Transverse colon (tissue), 4 donors: ENCODE data around the gene WSB1. TPM values are rescaled to one million over a fixed set of nuclear protein-coding genes. Genes with fewer than 3 reads are reported as not detected.
"Not testable (repeated sequence)": the region's sequence is repeated elsewhere in the genome, so short reads cannot be mapped to it uniquely, and the experiment has no call there.

Experiments
- DNase-seq: peaks from one replicate; pipeline ENCODE4 v3.0.0-alpha.2; 2019
- H3K27ac ChIP-seq, 4 donors: fragments of 200-600 bp; sonication (generic); 2 replicates each; pipeline ENCODE4 v1.5.1; 2016 to 2018; ENCODE audit warnings: inconsistent platforms in 4 of 4
- H3K27me3 ChIP-seq: fragments of 200-600 bp; sonication (generic); 2 replicates; pipeline ENCODE4 v1.5.1; 2017; ENCODE audit warnings: inconsistent platforms
- H3K36me3 ChIP-seq, 4 donors: fragments of 200-600 bp; sonication (generic); 2 replicates each; pipeline ENCODE4 v1.5.1; 2017 to 2019; ENCODE audit warnings: inconsistent platforms in 4 of 4
- H3K4me1 ChIP-seq, 4 donors: fragments of 200-600 bp; sonication (generic); 2 replicates each; pipeline ENCODE4 v1.5.1; 2017 to 2020; ENCODE audit warnings: inconsistent platforms in 4 of 4
- H3K4me3 ChIP-seq, 4 donors: fragments of 200-600 bp; sonication (generic); 1 replicate in 1 of 4; 2 replicates in 3 of 4; pipeline versions ENCODE4 v1.5.1 to v1.6.1; 2017 to 2019; ENCODE audit warnings: inconsistent platforms in 4 of 4
- H3K9me3 ChIP-seq, 2 donors: fragments of 200-600 bp; sonication (generic); 2 replicates each; pipeline ENCODE4 v1.5.1; 2017 to 2019; ENCODE audit warnings: inconsistent platforms in 2 of 2
- CTCF ChIP-seq, 5 experiments: fragments of 200-600 bp in 3 of 5; fragments of 450-650 bp in 2 of 5; sonication (generic) in 3 of 5; IDR thresholded peaks; 1 replicate in 2 of 5; 2 replicates in 3 of 5; pipeline ENCODE4 v1.5.1; 2016 to 2017; ENCODE audit warnings: antibody characterized with exemption in 5 of 5, inconsistent platforms in 3 of 5, mild to moderate bottlenecking in 2 of 5, moderate library complexity in 1 of 5
- EP300 ChIP-seq: sonication (generic); formaldehyde crosslinking; IDR thresholded peaks from one replicate; pipeline ENCODE4 v1.6.1; 2017; ENCODE audit warnings: antibody characterized with exemption, low read depth
- POLR2A ChIP-seq: fragments of 450-650 bp; IDR thresholded peaks from one replicate; pipeline ENCODE4 v1.6.1; 2016; ENCODE audit warnings: antibody characterized with exemption, mild to moderate bottlenecking, moderate library complexity
- POLR2AphosphoS5 ChIP-seq, 3 donors: sonication (generic); formaldehyde crosslinking; IDR thresholded peaks; one replicate each; pipeline ENCODE4 v1.6.1; 2016; ENCODE audit warnings: antibody characterized with exemption in 3 of 3
- WGBS, 2 donors: methylation state at CpG; one replicate each; pipeline ENCODE4 v1.1.5; 2018; ENCODE audit warnings: low coverage in 1 of 2; 5-methylcytosine and 5-hydroxymethylcytosine counted together
- in situ Hi-C, 4 donors: fragments of 200-750 bp; cut with MboI; loops; one replicate each; pipeline versions ENCODE4 v1.15.0 to v1.15.1; 2017; ENCODE audit warnings: low sequenced_read_pairs in 3 of 4, low pct_ligation_motif_present in 1 of 4, low pct_unique_long_range_greater_than_20kb in 1 of 4
- intact Hi-C: fragments of 100-400 bp; cut with DNase I; formaldehyde crosslinking; loops from one replicate; pipeline ENCODE4 v1.15.1; 2023; ENCODE audit warnings: low total_unique reads
- total RNA-seq, 4 donors: library from RNA; depleted of rRNA; stranded (reverse); fragments of >200 nt; gene quantifications; one replicate each; pipeline ENCODE4 v1.1.0, GENCODE V29; 2016

The WSB1 gene
- total RNA-seq, 4 donors from 2014 or later = 90.4 to 335 (median 261) TPM

GRCh38 chr17:27269201-27269600, 24.7 kb upstream of the WSB1 start:
- H3K27ac ChIP-seq = no peak overlapping the region
- TF ChIP-seq EP300 (no peak), POLR2AphosphoS5 (IDR thresholded peaks at IDR 0.05) (no peak), CTCF (IDR thresholded peaks at IDR 0.05) (no peak), POLR2A (no peak)
- H3K27me3 ChIP-seq = no peaks in the 10 kb centered on the region
- no peaks in the 10 kb centered on the region for H3K36me3 ChIP-seq
- H3K4me1 ChIP-seq = peaks cover 0 to 13% (median 4%) of the 10 kb centered on the region in 4 donors
- H3K9me3 ChIP-seq = no peaks in the 10 kb centered on the region
- DNase-seq = no peak
- in situ Hi-C loops = no loop called here
- intact Hi-C loops = no loop called here
- 67 to 75% methylated on average over 1 of the region's 1 CpG for WGBS, 2 donors
- no peak overlapping the region for H3K4me3 ChIP-seq

GRCh38 chr17:27269974-27270373, 23.9 kb upstream of the WSB1 start:
- H3K27ac ChIP-seq = no peak overlapping the region
- H3K9me3 ChIP-seq = no peaks in the 10 kb centered on the region
- no peaks in the 10 kb centered on the region for H3K27me3 ChIP-seq
- WGBS, 2 donors = 84 to 88% methylated on average over 5 to 7 of the region's 7 CpGs
- peaks cover 0 to 7% (median under 1%) of the 10 kb centered on the region in 4 donors for H3K4me1 ChIP-seq
- DNase-seq = no peak
- intact Hi-C loops (no loop called here), in situ Hi-C loops (no loop called here)
- no peak overlapping the region for H3K4me3 ChIP-seq
- TF ChIP-seq POLR2A (no peak), CTCF (IDR thresholded peaks at IDR 0.05) (no peak), EP300 (no peak), POLR2AphosphoS5 (IDR thresholded peaks at IDR 0.05) (no peak)
- H3K36me3 ChIP-seq = no peaks in the 10 kb centered on the region

- in situ Hi-C loops = no loop called here
- intact Hi-C loops = no loop called here
- Histone ChIP-seq H3K4me1 (no peaks in the 10 kb centered on the region), H3K4me3 (no peak overlapping the region), H3K9me3 (no peaks in the 10 kb centered on the region), H3K27ac (no peak overlapping the region), H3K27me3 (no peaks in the 10 kb centered on the region), H3K36me3 (no peaks in the 10 kb centered on the region)
- DNase-seq = no peak
- TF ChIP-seq CTCF (IDR thresholded peaks at IDR 0.05) (no peak), POLR2A (no peak)
- 76 to 81% methylated on average over 7 to 14 of the region's 14 CpGs for WGBS, 2 donors
These were observed 17.2 kb upstream of the WSB1 start for GRCh38 chr17:27276653-27277156.

GRCh38 chr17:27279132-27279531, 14.8 kb upstream of the WSB1 start:
- H3K4me3 ChIP-seq, DNase-seq, H3K4me1 ChIP-seq, intact Hi-C loops, H3K27ac ChIP-seq, in situ Hi-C loops, H3K27me3 ChIP-seq, H3K9me3 ChIP-seq, H3K36me3 ChIP-seq: not testable (repeated sequence)
- WGBS, 2 donors = 89 to 100% methylated on average over 1 to 3 of the region's 3 CpGs

GRCh38 chr17:27280527-27280926, 13.4 kb upstream of the WSB1 start:
- H3K36me3 ChIP-seq = no peaks in the 10 kb centered on the region
- in situ Hi-C loops = no loop called here
- H3K27me3 ChIP-seq = no peaks in the 10 kb centered on the region
- H3K27ac ChIP-seq = no peak overlapping the region
- H3K9me3 ChIP-seq = no peaks in the 10 kb centered on the region
- WGBS, 2 donors = 57 to 94% methylated on average over 1 to 10 of the region's 10 CpGs
- TF ChIP-seq EP300 = no peak
- TF ChIP-seq POLR2A = no peak
- no peak for TF ChIP-seq POLR2AphosphoS5 (IDR thresholded peaks at IDR 0.05)
- TF ChIP-seq CTCF (IDR thresholded peaks at IDR 0.05) = no peak
- DNase-seq = no peak
- no peak overlapping the region for H3K4me3 ChIP-seq
- intact Hi-C loops = no loop called here
- H3K4me1 ChIP-seq = no peaks in the 10 kb centered on the region
